WTC11 (cell line): Measurements from ENCODE around the gene KRT1. TPM values are rescaled to one million over a fixed set of nuclear protein-coding genes. Genes with fewer than 3 reads are reported as not detected.

ENCODE experiments used
- ATAC-seq: fragments of 200-7000 bp; cut with Tn5 transposase; 2 replicates; pipeline ENCODE4 v1.10.0; 2021; ENCODE audit warnings: mild to moderate bottlenecking, moderate library complexity
- CTCF ChIA-PET: fragments of 300-600 bp; sonication (Branson Sonifier 250); formaldehyde crosslinking; loops from one replicate; lab custom pipeline; 2021; ENCODE audit warnings: antibody characterized with exemption; lab: Charles Lee
- POLR2A ChIA-PET: fragments of 350-600 bp; sonication (Branson Sonifier 250); formaldehyde crosslinking; loops from one replicate; lab custom pipeline; 2021; ENCODE audit warnings: antibody characterized with exemption; lab: Charles Lee
- DNase-seq: peaks from one replicate; pipeline ENCODE4 v3.0.0; 2021; ENCODE audit warnings: low spot score
- H3K27ac Mint-ChIP-seq: 2 replicates; pipeline ENCODE4 v1.8.0; 2021; ENCODE audit warnings: mixed read lengths
- H3K27me3 Mint-ChIP-seq: 2 replicates; pipeline ENCODE4 v1.8.0; 2021; ENCODE audit warnings: low read depth, mild to moderate bottlenecking, moderate library complexity, mixed read lengths
- H3K36me3 Mint-ChIP-seq: 2 replicates; pipeline ENCODE4 v1.8.0; 2021; ENCODE audit warnings: mixed read lengths
- H3K4me1 Mint-ChIP-seq: 2 replicates; pipeline ENCODE4 v1.8.0; 2022; ENCODE audit warnings: mixed read lengths
- H3K4me3 Mint-ChIP-seq: 2 replicates; pipeline ENCODE4 v1.8.0; 2021; ENCODE audit warnings: mild to moderate bottlenecking, moderate library complexity, mixed read lengths
- H3K9me3 Mint-ChIP-seq: 2 replicates; pipeline ENCODE4 v1.8.0; 2021; ENCODE audit warnings: mixed read lengths
- AR ChIP-seq: fragments of 250-450 bp; sonication (Bioruptor Pico); IDR thresholded peaks from 2 replicates; pipeline ENCODE4 v1.9.0; 2021; ENCODE audit warnings: mild to moderate bottlenecking
- EMX1 ChIP-seq: fragments of 250-450 bp; sonication (Bioruptor Pico); IDR thresholded peaks from 2 replicates; pipeline ENCODE4 v1.8.0; 2021; ENCODE audit warnings: mild to moderate bottlenecking
- HMGA2 ChIP-seq: fragments of 250-450 bp; sonication (Bioruptor Pico); IDR thresholded peaks from 2 replicates; pipeline ENCODE4 v1.4.0; 2021; ENCODE audit warnings: mild to moderate bottlenecking, moderate library complexity
- HMGXB4 ChIP-seq: sonication (generic); formaldehyde crosslinking; IDR thresholded peaks from 2 replicates; pipeline ENCODE4 v1.8.1; 2023; ENCODE audit warnings: mild to moderate bottlenecking, moderate library complexity, missing genetic modification reagents
- JUN ChIP-seq: sonication (generic); formaldehyde crosslinking; IDR thresholded peaks from 2 replicates; pipeline ENCODE4 v1.8.0; 2023; ENCODE audit warnings: mild to moderate bottlenecking, missing genetic modification reagents
- MAX ChIP-seq: sonication (generic); formaldehyde crosslinking; IDR thresholded peaks from 2 replicates; pipeline ENCODE4 v1.8.0; 2022; ENCODE audit warnings: mild to moderate bottlenecking, missing genetic modification reagents
- MYBL2 ChIP-seq: sonication (generic); formaldehyde crosslinking; IDR thresholded peaks from 2 replicates; pipeline ENCODE4 v1.8.1; 2023; ENCODE audit warnings: mild to moderate bottlenecking, moderate library complexity, missing genetic modification reagents
- NFYB ChIP-seq: sonication (generic); formaldehyde crosslinking; conservative IDR thresholded peaks from 2 replicates; pipeline ENCODE4 v1.8.0; 2022; ENCODE audit warnings: low read depth, missing genetic modification reagents
- NR2C2 ChIP-seq: sonication (generic); formaldehyde crosslinking; IDR thresholded peaks from 2 replicates; pipeline ENCODE4 v1.8.0; 2022; ENCODE audit warnings: mild to moderate bottlenecking, missing genetic modification reagents
- OVOL2 ChIP-seq: fragments of 250-450 bp; sonication (Bioruptor Pico); IDR thresholded peaks from 2 replicates; pipeline ENCODE4 v1.9.0; 2021; ENCODE audit warnings: mild to moderate bottlenecking, borderline replicate concordance
- PRRX2 ChIP-seq: fragments of 250-450 bp; sonication (Bioruptor Pico); IDR thresholded peaks from 2 replicates; pipeline ENCODE4 v1.8.0; 2021; ENCODE audit warnings: mild to moderate bottlenecking
- RORB ChIP-seq: fragments of 250-450 bp; sonication (Bioruptor Pico); IDR thresholded peaks from 2 replicates; pipeline ENCODE4 v1.9.0; 2021; ENCODE audit warnings: mild to moderate bottlenecking
- TEAD1 ChIP-seq: sonication (generic); formaldehyde crosslinking; IDR thresholded peaks from 2 replicates; pipeline ENCODE4 v1.8.0; 2022; ENCODE audit warnings: mild to moderate bottlenecking, missing genetic modification reagents
- TP53 ChIP-seq: sonication (generic); formaldehyde crosslinking; IDR thresholded peaks from 2 replicates; pipeline ENCODE4 v1.8.1; 2023; ENCODE audit warnings: mild to moderate bottlenecking, missing genetic modification reagents
- ZNF671 ChIP-seq: fragments of 250-450 bp; sonication (Bioruptor Pico); IDR thresholded peaks from 2 replicates; pipeline ENCODE4 v1.8.0; 2021; ENCODE audit warnings: mild to moderate bottlenecking
- total RNA-seq: library from RNA; stranded (reverse); gene quantifications from 3 replicates; pipeline ENCODE4 v1.2.3, GENCODE V29; 2021
- TF ChIP-seq, protein P1 (sequence below): fragments of 250-450 bp; sonication (Bioruptor Pico); IDR thresholded peaks from 2 replicates; pipeline ENCODE4 v2.1.2; 2022; ENCODE audit warnings: mild to moderate bottlenecking, moderate library complexity
- TF ChIP-seq, protein P2 (sequence below): sonication (generic); formaldehyde crosslinking; IDR thresholded peaks from 2 replicates; pipeline ENCODE4 v1.8.0; 2022; ENCODE audit warnings: missing genetic modification reagents
- TF ChIP-seq, protein P3 (sequence below): sonication (generic); formaldehyde crosslinking; IDR thresholded peaks from 2 replicates; pipeline ENCODE4 v1.8.0; 2023; ENCODE audit warnings: mild to moderate bottlenecking, missing genetic modification reagents
- TF ChIP-seq, protein P4 (sequence below): sonication (generic); formaldehyde crosslinking; IDR thresholded peaks from 2 replicates; pipeline ENCODE4 v1.8.0; 2023; ENCODE audit warnings: missing genetic modification reagents
- TF ChIP-seq, protein P5 (sequence below): sonication (generic); formaldehyde crosslinking; IDR thresholded peaks from 2 replicates; pipeline ENCODE4 v1.8.1; 2022; ENCODE audit warnings: mild to moderate bottlenecking, missing genetic modification reagents, moderate library complexity, borderline replicate concordance

The KRT1 gene
- total RNA-seq, 1 experiment from 2014 or later = not detected

DNA sequence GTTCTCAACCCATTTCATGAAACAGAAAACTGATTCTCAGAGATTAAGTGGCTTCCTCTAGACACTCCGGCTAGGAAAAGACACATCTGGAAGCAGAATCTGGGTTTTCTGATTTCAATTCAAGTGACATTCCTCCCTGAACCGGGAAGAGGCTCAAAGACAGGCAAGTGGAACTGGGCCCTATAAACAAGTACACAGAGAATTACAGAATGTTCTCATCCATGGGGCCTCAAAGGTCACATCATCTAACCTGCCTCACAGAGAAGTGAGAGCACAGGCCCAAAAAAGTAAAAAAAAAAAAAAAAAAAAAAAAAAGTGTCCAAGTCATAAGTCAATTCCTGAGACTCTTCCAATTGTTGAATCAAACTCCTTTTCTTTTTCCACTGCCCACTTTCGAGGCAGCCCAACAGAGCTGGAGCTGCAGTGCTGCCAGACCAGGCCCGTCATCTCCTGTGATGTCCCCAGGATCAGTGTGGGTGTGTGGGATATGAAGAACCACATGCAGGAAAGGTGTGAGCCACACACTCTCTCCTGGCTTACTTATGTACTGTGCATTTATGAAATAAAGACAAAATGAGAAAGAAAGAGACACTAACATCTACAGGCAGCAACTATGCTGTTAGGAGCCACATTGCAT, 2.8 kb upstream of the KRT1 start (continued):
- TF ChIP-seq TEAD1 (CRISPR knock-in tag) (no peak), AR (no peak), TP53 (no peak), MAX (CRISPR knock-in tag) (no peak)

- H3K9me3 Mint-ChIP-seq = no peaks in the 10 kb centered on the region
- no peak overlapping the region for H3K4me3 Mint-ChIP-seq
- TF ChIP-seq TP53 (no peak), HMGXB4 (CRISPR knock-in tag) (no peak), OVOL2 (CRISPR knock-in tag) (no peak), EMX1 (CRISPR knock-in tag) (no peak), JUN (no peak), HMGA2 (CRISPR knock-in tag) (no peak), NFYB (CRISPR knock-in tag) (no peak), ZNF671 (CRISPR knock-in tag) (no peak), NR2C2 (CRISPR knock-in tag) (no peak), RORB (no peak), MYBL2 (CRISPR knock-in tag) (no peak), MAX (CRISPR knock-in tag) (no peak), PRRX2 (CRISPR knock-in tag) (no peak)
- TF ChIP-seq, protein P1, sequence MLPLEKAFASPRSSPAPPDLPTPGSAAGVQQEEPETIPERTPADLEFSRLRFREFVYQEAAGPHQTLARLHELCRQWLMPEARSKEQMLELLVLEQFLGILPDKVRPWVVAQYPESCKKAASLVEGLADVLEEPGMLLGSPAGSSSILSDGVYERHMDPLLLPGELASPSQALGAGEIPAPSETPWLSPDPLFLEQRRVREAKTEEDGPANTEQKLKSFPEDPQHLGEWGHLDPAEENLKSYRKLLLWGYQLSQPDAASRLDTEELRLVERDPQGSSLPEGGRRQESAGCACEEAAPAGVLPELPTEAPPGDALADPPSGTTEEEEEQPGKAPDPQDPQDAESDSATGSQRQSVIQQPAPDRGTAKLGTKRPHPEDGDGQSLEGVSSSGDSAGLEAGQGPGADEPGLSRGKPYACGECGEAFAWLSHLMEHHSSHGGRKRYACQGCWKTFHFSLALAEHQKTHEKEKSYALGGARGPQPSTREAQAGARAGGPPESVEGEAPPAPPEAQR (CRISPR knock-in tag) = no peak
- TF ChIP-seq, protein P2, sequence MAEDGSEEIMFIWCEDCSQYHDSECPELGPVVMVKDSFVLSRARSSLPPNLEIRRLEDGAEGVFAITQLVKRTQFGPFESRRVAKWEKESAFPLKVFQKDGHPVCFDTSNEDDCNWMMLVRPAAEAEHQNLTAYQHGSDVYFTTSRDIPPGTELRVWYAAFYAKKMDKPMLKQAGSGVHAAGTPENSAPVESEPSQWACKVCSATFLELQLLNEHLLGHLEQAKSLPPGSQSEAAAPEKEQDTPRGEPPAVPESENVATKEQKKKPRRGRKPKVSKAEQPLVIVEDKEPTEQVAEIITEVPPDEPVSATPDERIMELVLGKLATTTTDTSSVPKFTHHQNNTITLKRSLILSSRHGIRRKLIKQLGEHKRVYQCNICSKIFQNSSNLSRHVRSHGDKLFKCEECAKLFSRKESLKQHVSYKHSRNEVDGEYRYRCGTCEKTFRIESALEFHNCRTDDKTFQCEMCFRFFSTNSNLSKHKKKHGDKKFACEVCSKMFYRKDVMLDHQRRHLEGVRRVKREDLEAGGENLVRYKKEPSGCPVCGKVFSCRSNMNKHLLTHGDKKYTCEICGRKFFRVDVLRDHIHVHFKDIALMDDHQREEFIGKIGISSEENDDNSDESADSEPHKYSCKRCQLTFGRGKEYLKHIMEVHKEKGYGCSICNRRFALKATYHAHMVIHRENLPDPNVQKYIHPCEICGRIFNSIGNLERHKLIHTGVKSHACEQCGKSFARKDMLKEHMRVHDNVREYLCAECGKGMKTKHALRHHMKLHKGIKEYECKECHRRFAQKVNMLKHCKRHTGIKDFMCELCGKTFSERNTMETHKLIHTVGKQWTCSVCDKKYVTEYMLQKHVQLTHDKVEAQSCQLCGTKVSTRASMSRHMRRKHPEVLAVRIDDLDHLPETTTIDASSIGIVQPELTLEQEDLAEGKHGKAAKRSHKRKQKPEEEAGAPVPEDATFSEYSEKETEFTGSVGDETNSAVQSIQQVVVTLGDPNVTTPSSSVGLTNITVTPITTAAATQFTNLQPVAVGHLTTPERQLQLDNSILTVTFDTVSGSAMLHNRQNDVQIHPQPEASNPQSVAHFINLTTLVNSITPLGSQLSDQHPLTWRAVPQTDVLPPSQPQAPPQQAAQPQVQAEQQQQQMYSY (CRISPR knock-in tag) = no peak
- TF ChIP-seq, protein P3, sequence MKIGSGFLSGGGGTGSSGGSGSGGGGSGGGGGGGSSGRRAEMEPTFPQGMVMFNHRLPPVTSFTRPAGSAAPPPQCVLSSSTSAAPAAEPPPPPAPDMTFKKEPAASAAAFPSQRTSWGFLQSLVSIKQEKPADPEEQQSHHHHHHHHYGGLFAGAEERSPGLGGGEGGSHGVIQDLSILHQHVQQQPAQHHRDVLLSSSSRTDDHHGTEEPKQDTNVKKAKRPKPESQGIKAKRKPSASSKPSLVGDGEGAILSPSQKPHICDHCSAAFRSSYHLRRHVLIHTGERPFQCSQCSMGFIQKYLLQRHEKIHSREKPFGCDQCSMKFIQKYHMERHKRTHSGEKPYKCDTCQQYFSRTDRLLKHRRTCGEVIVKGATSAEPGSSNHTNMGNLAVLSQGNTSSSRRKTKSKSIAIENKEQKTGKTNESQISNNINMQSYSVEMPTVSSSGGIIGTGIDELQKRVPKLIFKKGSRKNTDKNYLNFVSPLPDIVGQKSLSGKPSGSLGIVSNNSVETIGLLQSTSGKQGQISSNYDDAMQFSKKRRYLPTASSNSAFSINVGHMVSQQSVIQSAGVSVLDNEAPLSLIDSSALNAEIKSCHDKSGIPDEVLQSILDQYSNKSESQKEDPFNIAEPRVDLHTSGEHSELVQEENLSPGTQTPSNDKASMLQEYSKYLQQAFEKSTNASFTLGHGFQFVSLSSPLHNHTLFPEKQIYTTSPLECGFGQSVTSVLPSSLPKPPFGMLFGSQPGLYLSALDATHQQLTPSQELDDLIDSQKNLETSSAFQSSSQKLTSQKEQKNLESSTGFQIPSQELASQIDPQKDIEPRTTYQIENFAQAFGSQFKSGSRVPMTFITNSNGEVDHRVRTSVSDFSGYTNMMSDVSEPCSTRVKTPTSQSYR (CRISPR knock-in tag) = no peak
- TF ChIP-seq, protein P4, sequence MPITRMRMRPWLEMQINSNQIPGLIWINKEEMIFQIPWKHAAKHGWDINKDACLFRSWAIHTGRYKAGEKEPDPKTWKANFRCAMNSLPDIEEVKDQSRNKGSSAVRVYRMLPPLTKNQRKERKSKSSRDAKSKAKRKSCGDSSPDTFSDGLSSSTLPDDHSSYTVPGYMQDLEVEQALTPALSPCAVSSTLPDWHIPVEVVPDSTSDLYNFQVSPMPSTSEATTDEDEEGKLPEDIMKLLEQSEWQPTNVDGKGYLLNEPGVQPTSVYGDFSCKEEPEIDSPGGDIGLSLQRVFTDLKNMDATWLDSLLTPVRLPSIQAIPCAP (CRISPR knock-in tag) = no peak
- TF ChIP-seq, protein P5, sequence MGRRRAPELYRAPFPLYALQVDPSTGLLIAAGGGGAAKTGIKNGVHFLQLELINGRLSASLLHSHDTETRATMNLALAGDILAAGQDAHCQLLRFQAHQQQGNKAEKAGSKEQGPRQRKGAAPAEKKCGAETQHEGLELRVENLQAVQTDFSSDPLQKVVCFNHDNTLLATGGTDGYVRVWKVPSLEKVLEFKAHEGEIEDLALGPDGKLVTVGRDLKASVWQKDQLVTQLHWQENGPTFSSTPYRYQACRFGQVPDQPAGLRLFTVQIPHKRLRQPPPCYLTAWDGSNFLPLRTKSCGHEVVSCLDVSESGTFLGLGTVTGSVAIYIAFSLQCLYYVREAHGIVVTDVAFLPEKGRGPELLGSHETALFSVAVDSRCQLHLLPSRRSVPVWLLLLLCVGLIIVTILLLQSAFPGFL (CRISPR knock-in tag) = no peak
- H3K27ac Mint-ChIP-seq = no peak overlapping the region
- peaks cover 4% of the 10 kb centered on the region; the same call in 1 of the 2 replicates for H3K4me1 Mint-ChIP-seq
- ChIA-PET POLR2A (no interaction called here), CTCF (interaction anchor here (1.7 kb wide), 1 partner anchor 188 kb away, joined by 7 read pairs; no protein-coding TSS in a partner anchor)
- peaks cover 15% of the 10 kb centered on the region; the same call in 1 of the 2 replicates for H3K27me3 Mint-ChIP-seq
- no peak for DNase-seq
- H3K36me3 Mint-ChIP-seq = no peaks in the 10 kb centered on the region
- ATAC-seq = no peak
Measured at GRCh38 chr12:52682381-52682660, 2.1 kb upstream of the KRT1 start.
